Nephron (organoid): ENCODE data around the gene SRD5A1.

Experiments
- H3K27ac Mint-ChIP-seq, 3 experiments: 2 replicates each; pipeline ENCODE4 v1.8.0; 2020; ENCODE audit warnings: mixed read lengths in 3 of 3, mild to moderate bottlenecking in 2 of 3, moderate library complexity in 1 of 3
- H3K27me3 Mint-ChIP-seq: 2 replicates; pipeline ENCODE4 v1.8.0; 2021; ENCODE audit warnings: low read depth, mild to moderate bottlenecking, moderate library complexity, mixed read lengths
- H3K36me3 Mint-ChIP-seq: 2 replicates; pipeline ENCODE4 v1.8.0; 2020; ENCODE audit warnings: low read depth, mixed read lengths
- H3K4me1 Mint-ChIP-seq: 2 replicates; pipeline ENCODE4 v1.8.0; 2020; ENCODE audit warnings: mixed read lengths
- H3K4me3 Mint-ChIP-seq, 3 experiments: 2 replicates each; pipeline ENCODE4 v1.8.0; 2020; ENCODE audit warnings: mild to moderate bottlenecking in 3 of 3, mixed read lengths in 3 of 3, moderate library complexity in 2 of 3
- H3K9me3 Mint-ChIP-seq: 2 replicates; pipeline ENCODE4 v1.8.0; 2020; ENCODE audit warnings: mixed read lengths
- CTCF ChIP-seq, 3 experiments: fragments of 200-600 bp; sonication (generic); IDR thresholded peaks; one replicate each; pipeline ENCODE4 v1.5.0; 2021; ENCODE audit warnings: antibody characterized with exemption in 3 of 3; ENCODE audit not compliant: unreplicated experiment in 3 of 3

The SRD5A1 gene

GRCh38 chr5:6686501-6686900 is 53.3 kb downstream of the SRD5A1 start:
- H3K36me3 Mint-ChIP-seq = no peaks in the 10 kb centered on the region
- H3K4me3 Mint-ChIP-seq = peak overlapping the region in 2 of 3 experiments; percentile 27 to 41
- no peak for TF ChIP-seq CTCF (IDR thresholded peaks at IDR 0.05; ENCODE audit: unreplicated experiment in 3 of 3)
- no peak overlapping the region for H3K27ac Mint-ChIP-seq
- H3K4me1 Mint-ChIP-seq = peaks cover 6% of the 10 kb centered on the region
- no peaks in the 10 kb centered on the region for H3K9me3 Mint-ChIP-seq
- H3K27me3 Mint-ChIP-seq = peaks cover 20% of the 10 kb centered on the region

GRCh38 chr5:6686915-6687409 is 53.7 kb downstream of the SRD5A1 start:
- peaks cover 20% of the 10 kb centered on the region for H3K27me3 Mint-ChIP-seq
- peaks cover 6% of the 10 kb centered on the region for H3K4me1 Mint-ChIP-seq
- H3K4me3 Mint-ChIP-seq = peak overlapping the region; percentile 41 to 68 (median 53)
- H3K27ac Mint-ChIP-seq = no peak overlapping the region
- H3K36me3 Mint-ChIP-seq = no peaks in the 10 kb centered on the region
- no peak for TF ChIP-seq CTCF (IDR thresholded peaks at IDR 0.05; ENCODE audit: unreplicated experiment in 3 of 3)
- no peaks in the 10 kb centered on the region for H3K9me3 Mint-ChIP-seq

GRCh38 chr5:6687505-6687904 is 54.3 kb downstream of the SRD5A1 start:
- no peaks in the 10 kb centered on the region for H3K9me3 Mint-ChIP-seq
- H3K27ac Mint-ChIP-seq = no peak overlapping the region
- no peak for TF ChIP-seq CTCF (IDR thresholded peaks at IDR 0.05; ENCODE audit: unreplicated experiment in 3 of 3)
- H3K36me3 Mint-ChIP-seq = no peaks in the 10 kb centered on the region
- peaks cover 20% of the 10 kb centered on the region for H3K27me3 Mint-ChIP-seq
- peak overlapping the region; percentile 41 to 68 (median 53) for H3K4me3 Mint-ChIP-seq
- peaks cover 6% of the 10 kb centered on the region for H3K4me1 Mint-ChIP-seq

GRCh38 chr5:6692906-6693305 is 59.7 kb downstream of the SRD5A1 start:
- no peak for TF ChIP-seq CTCF (IDR thresholded peaks at IDR 0.05; ENCODE audit: unreplicated experiment in 3 of 3)
- H3K4me1 Mint-ChIP-seq = no peaks in the 10 kb centered on the region
- no peak overlapping the region for H3K4me3 Mint-ChIP-seq
- H3K27ac Mint-ChIP-seq = no peak overlapping the region
- peaks cover 25% of the 10 kb centered on the region for H3K27me3 Mint-ChIP-seq
- no peaks in the 10 kb centered on the region for H3K36me3 Mint-ChIP-seq
- H3K9me3 Mint-ChIP-seq = no peaks in the 10 kb centered on the region

GRCh38 chr5:6698696-6699095 is 65.5 kb downstream of the SRD5A1 start:
- H3K4me1 Mint-ChIP-seq = no peaks in the 10 kb centered on the region
- no peaks in the 10 kb centered on the region for H3K9me3 Mint-ChIP-seq
- no peak for TF ChIP-seq CTCF (IDR thresholded peaks at IDR 0.05; ENCODE audit: unreplicated experiment in 3 of 3)
- H3K27me3 Mint-ChIP-seq = peaks cover 26% of the 10 kb centered on the region
- no peak overlapping the region for H3K4me3 Mint-ChIP-seq
- no peak overlapping the region for H3K27ac Mint-ChIP-seq
- no peaks in the 10 kb centered on the region for H3K36me3 Mint-ChIP-seq

GRCh38 chr5:6699357-6699756 is 66.1 kb downstream of the SRD5A1 start:
- no peak overlapping the region for H3K27ac Mint-ChIP-seq
- H3K9me3 Mint-ChIP-seq = no peaks in the 10 kb centered on the region
- TF ChIP-seq CTCF (IDR thresholded peaks at IDR 0.05; ENCODE audit: unreplicated experiment in 3 of 3) = no peak
- no peaks in the 10 kb centered on the region for H3K36me3 Mint-ChIP-seq
- peaks cover 26% of the 10 kb centered on the region for H3K27me3 Mint-ChIP-seq
- H3K4me1 Mint-ChIP-seq = no peaks in the 10 kb centered on the region
- H3K4me3 Mint-ChIP-seq = no peak overlapping the region
